8988T (cell line): Measurements from ENCODE around the gene UNC93A.
"Not testable (repeated sequence)": the region's sequence is repeated elsewhere in the genome, so short reads cannot be mapped to it uniquely, and the experiment has no call there.

Experiments
- DNase-seq: peaks from one replicate; pipeline ENCODE4 v3.0.0; 2011

Gene UNC93A

DNA sequence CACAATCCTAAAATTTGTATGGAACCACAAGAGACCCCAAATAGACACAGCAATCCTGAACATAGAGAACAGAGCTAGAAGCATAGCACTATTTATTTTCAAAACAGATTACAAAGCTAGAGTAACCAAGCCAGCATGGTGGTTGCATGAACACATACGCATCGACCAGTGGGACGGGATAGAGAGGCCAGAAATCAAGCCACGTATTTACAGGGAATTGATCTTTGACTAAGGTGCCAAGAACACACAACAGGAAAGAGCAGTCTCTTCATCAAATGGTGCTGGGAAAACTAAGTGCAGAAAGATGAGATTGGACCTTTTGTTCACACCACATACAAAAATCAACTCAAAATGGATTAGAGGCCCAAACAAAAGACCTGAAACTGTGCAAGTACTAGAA, 54.8 kb downstream of the UNC93A start:
- DNase-seq, result no peak

DNA sequence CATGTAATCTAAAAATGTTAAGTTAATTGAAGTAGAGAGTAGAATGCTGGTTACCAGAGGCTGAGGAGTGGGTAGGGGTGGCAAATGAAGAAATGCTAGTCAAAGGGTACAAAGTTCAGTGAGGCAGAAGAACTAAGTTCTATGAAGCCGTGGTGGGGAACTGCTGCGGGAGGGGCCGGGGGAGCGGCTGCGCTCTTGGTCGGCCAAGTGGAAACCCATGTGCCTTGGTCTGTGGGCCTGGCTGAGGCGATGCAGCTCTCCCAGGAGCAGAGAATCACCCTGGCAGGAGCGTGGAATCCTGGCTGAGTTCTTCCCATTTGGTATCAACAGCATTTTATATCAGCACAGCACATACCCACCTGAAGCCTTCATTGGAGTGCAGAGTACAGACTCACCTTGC, 56.1 kb downstream of the UNC93A start:
- no peak for DNase-seq

DNA sequence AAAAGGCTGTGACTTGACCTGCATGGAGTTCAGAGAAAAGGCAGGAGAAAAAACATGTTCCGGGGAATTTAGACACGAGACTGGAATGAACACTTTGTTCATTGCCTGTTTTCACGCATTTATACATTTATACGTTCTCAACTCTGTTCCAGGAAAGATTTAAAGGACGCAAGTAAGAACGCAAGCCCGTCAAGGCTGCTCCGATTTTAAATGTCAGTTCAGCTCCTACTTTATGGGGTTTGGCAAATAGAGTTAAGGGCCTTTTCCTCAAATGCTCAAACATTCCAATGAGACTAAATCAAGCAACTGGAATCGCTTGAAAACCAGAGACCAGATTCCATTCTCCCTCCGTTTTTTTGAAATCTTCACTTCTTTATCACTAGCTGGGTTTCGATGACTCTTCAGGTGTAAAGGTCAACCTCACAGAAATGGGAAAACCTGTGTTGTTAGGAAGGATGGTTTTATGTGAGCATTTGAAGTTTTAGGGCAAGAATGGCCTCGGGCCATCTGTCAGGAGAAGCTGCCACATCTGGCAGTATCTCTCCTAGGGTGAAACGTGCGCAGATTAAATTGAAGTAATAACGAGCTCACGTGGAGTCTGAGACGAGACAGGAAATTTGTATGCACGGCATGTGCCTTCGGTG, 58.6 kb downstream of the UNC93A start:
- no peak for DNase-seq

DNA sequence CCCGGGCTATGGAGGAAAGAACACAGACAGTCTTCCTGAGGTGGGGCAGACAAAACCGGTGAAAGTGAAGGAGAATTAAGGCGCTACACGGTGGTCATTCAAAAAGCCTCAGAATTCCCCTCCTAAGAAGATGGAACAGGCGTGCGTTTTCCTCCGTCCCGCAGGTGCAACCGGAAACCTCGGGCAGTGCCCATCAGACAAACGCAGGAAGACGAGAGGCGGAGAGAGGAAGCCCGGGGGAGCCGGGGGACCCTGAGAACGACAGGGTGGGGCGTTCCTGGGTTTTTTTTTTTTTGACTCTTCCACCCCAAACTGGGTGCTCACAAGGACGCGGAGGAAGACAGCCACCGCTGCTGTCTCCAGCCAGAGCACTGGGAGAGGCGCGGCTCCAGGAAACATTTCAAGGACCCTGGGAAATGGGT, 59.2 kb downstream of the UNC93A start:
- DNase-seq, result no peak

DNA sequence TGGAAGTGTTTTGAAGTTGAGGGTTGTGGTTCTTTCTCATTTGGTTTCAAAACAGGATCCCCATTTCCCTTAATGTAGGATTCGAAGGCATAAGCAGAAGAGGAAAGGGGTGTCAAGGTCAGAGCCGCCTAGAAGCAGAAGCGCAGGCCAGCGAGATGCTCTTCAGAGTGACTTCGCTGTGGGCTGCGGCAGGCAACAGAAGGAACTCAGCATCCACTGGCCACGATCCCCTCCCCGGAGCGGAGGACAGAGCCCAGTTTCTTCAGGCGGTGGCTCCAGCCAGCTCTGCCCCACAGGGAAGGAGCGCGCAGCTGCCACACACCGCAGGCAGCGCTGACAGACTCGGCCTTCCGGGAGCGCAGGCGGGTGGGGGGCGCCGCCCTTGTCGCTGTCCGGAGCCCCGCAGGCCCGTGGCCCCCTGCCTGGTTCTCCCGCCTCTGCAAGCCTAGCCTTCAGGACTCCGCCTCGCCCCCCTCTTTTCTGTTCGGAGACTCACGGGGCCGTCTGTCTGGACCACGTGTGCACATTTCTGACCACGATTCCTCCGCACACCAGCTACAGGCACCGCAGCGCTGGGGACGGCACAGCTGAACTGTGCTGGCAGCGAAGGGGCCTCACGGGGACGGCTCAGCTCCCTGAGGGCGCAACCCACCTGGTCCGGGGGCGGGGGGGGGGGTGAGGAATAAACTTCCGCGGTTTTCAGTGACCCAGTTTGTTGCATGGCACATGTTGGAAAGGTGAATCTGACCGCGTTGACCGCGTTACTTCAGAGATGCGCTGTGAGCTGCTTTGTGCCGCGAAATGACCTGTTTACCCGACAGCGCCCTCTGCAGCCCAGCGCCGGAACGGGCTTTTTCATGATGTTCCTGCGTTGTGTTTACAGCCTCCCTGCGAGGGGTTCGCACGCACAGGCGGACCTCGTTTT, 59.9 kb downstream of the UNC93A start:
- peak; percentile 37 for DNase-seq

DNA sequence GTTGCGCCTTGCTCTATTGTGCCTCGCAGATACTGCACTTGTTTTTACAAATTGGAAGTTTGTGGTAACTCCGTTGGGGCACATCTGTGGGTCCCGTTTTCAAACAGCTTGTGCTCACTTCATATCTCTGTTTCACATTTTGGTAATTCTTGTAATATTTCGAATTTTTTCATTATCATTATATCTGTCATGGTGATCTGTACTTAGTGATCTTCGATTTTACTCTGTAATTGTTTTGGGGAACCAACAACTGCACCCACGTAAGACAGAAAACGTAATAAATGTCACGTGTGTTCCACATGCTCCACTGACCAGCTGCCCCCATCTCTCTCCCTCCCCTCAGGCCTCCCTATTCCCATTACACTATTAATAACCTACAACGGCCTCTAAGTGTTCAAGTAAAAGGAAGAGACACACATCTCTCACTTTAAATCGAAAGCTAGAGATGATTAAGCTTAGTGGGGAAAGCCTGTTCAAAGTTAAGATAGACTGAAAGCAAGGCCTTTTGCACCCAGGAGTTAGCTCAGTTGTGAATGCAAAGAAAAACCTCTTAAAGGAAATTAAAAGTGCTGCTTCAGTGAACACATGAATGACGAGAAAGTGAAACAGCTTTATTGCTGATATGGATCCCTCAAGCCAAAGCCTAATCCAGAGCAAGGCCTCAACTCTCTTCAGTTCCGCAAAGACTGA, 60.7 kb downstream of the UNC93A start:
- no peak for DNase-seq

DNA sequence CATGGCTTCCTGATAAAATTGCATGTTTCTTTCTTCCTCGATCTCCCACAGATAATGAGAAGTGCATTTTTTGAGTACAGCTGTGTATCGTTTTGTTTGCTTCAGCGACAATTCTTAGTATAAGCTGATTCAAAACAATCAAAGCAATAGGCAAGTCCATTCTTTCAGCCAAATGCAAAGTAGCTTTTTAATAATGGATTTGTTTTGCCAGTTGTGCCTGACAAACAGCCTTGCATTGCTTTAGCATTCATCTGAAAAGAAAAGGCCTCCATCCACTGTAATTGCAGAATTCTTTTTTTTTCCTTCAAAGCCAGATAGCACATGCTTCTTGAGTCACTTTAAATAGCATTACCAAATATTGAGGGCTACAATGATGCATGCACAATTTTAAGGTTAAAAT, 65.8 kb downstream of the UNC93A start:
- DNase-seq, result no peak

DNA sequence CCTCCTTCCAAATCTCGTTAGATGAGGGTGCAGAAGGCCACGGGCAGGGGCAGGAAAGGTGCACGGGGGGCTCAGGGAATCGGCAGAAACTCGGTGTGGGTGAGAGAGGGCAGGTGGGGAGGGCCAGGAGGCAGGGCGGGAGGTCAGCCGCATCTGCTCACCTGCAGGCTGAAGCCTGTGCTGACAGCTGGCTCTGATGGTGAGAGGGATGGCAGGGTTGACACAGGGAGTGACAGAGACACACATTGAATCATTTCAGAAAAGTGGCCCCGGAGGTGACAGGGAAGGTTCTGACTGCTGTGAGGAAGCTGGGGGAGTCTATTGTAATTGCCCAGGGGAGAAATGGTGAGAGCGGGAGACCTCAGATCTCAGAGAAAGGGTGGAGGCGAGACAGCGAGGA, 67.3 kb downstream of the UNC93A start:
- not testable (repeated sequence) for DNase-seq

DNA sequence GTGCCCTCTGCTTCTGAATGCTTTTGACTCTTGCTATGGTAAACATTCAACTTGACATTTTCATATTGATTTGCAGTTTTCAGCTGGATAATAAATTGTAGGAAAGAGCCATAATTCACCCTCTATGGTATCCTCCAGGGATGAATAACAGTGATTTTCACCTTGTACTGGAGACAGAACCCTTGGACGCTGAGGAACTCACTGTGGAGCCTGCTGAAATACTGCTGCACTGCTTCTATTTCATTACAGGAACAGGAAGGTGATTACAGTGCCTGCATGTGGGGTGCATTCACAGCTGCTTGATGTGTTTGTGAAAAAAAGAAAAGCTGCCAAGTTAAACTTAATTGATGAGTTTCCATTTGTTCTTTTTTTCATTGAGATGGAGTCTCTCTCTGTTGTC, 70.1 kb downstream of the UNC93A start:
- not testable (repeated sequence) for DNase-seq
